ENCODE results near the gene ZNF148.

DNA sequence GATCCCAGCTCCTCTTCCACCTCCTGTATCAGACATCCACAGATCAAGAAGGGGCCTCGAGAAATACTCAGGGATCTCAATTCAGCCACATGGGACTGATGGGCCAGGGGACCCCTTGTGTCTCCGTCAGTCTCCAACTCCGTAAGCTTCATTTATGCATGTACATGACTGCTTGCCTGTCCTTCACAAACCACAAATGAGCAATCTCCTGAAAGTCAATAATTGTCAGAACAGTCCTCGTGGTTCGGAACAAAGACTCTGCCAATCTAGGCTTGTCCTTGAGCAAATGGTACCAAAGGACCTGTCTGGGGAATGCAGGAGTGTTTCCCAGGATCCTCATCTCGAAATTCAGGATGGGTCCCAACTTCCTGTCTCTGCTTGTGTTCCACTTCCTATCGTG is 183.4 kb downstream of the ZNF148 start:
- TF ChIP-seq, protein P1, sequence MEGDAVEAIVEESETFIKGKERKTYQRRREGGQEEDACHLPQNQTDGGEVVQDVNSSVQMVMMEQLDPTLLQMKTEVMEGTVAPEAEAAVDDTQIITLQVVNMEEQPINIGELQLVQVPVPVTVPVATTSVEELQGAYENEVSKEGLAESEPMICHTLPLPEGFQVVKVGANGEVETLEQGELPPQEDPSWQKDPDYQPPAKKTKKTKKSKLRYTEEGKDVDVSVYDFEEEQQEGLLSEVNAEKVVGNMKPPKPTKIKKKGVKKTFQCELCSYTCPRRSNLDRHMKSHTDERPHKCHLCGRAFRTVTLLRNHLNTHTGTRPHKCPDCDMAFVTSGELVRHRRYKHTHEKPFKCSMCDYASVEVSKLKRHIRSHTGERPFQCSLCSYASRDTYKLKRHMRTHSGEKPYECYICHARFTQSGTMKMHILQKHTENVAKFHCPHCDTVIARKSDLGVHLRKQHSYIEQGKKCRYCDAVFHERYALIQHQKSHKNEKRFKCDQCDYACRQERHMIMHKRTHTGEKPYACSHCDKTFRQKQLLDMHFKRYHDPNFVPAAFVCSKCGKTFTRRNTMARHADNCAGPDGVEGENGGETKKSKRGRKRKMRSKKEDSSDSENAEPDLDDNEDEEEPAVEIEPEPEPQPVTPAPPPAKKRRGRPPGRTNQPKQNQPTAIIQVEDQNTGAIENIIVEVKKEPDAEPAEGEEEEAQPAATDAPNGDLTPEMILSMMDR (IDR thresholded peaks at IDR 0.05; ENCODE audit: low read length): no peak
- TF ChIP-seq EZH2 (optimal IDR thresholded peaks at IDR 0.05; ENCODE audit: low read depth, low read length): no peak
